Subcutaneous adipose tissue (tissue), 4 donors: Measurements from ENCODE around the gene NAA16. TPM values are rescaled to one million over a fixed set of nuclear protein-coding genes. Genes with fewer than 3 reads are reported as not detected.

Experiments used
- total RNA-seq, 4 donors: library from RNA; depleted of rRNA; stranded (reverse); fragments of >200 nt; gene quantifications; one replicate each; pipeline ENCODE4 v1.1.0, GENCODE V29; 2016
- TF ChIP-seq, protein P1 (sequence below): fragments of 450-650 bp; IDR thresholded peaks from one replicate; pipeline ENCODE4 v1.5.1; 2016; ENCODE audit warnings: low read depth, mild to moderate bottlenecking, control low read depth, antibody characterized with exemption, moderate library complexity

The NAA16 gene
- total RNA-seq, 4 donors from 2014 or later: 15.0 to 26.1 (median 18.5) TPM

DNA sequence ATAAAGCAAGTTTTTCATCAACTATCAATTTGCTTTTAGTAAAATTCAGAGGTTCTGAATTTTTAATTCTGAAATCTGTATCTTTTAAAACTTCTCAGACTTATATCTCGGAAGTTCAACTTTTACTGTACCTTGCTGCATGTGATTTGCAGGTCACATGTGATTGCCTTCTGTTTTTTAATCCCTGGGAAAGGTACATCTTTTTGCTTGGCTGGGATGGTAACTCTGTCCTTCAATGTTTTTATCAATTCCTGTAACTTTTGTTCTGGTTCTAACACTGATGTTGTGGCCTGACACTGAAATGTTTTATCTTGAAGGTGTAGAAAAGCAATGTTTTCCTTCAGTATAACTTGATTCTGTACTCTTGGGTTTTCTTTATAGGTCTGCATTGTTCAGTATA is 16.2 kb upstream of the NAA16 start:
- TF ChIP-seq, protein P1, sequence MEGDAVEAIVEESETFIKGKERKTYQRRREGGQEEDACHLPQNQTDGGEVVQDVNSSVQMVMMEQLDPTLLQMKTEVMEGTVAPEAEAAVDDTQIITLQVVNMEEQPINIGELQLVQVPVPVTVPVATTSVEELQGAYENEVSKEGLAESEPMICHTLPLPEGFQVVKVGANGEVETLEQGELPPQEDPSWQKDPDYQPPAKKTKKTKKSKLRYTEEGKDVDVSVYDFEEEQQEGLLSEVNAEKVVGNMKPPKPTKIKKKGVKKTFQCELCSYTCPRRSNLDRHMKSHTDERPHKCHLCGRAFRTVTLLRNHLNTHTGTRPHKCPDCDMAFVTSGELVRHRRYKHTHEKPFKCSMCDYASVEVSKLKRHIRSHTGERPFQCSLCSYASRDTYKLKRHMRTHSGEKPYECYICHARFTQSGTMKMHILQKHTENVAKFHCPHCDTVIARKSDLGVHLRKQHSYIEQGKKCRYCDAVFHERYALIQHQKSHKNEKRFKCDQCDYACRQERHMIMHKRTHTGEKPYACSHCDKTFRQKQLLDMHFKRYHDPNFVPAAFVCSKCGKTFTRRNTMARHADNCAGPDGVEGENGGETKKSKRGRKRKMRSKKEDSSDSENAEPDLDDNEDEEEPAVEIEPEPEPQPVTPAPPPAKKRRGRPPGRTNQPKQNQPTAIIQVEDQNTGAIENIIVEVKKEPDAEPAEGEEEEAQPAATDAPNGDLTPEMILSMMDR: no peak

DNA sequence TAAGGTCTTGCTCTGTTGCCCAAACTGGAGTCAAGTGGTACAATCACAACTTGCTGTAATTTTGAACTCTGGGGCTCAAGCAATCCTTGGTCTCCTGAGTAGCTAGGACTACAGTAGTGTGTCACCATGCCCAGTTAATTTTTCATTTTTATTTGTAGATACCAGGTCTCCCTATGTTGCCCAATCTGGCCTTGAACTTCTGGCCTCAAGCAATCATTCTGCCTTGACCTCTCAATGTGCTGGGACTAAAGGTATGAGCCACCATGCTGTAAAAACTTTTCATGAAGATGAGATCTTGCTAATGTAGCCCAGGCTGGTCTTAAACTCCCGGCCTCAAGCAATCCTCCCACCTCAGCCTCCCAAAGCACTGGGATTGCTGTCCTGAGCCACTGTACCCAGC is 15.1 kb upstream of the NAA16 start:
- TF ChIP-seq, protein P1: no peak

DNA sequence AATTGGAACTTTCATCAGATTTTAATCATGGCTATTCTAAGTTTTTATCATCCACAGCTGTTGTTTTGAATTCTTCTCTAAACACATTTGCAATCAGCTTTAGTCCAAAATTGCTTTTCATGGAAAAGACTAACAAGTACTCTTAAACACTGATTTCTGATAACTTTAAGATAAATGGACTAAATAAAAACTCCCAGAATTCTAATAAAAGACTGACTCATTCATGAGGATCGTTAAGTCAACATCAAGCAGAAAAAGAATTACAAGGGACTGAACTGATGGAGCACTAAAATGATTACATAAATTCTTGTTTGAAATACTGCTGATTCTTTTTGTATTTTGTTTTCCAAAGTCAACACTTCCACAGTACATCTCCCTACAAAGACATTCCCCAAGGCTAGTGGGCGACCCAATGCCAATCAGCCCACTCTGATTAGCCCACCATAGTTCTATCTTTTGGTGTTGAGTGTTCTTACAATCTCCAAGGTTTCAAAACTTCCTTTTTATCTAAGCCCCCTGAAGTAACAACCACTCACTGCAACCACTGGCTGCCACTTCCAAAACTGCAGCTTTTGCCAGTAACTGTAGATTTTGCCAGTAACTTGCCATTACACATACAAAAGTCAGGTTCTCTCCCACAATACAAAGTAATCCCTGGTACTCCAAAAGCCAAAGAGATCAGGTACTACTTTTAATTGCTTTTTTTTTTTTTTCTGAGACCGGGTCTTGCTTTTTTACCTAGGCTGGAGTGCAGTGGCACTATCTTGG is 14.0 kb upstream of the NAA16 start:
- TF ChIP-seq, protein P1: no peak

DNA sequence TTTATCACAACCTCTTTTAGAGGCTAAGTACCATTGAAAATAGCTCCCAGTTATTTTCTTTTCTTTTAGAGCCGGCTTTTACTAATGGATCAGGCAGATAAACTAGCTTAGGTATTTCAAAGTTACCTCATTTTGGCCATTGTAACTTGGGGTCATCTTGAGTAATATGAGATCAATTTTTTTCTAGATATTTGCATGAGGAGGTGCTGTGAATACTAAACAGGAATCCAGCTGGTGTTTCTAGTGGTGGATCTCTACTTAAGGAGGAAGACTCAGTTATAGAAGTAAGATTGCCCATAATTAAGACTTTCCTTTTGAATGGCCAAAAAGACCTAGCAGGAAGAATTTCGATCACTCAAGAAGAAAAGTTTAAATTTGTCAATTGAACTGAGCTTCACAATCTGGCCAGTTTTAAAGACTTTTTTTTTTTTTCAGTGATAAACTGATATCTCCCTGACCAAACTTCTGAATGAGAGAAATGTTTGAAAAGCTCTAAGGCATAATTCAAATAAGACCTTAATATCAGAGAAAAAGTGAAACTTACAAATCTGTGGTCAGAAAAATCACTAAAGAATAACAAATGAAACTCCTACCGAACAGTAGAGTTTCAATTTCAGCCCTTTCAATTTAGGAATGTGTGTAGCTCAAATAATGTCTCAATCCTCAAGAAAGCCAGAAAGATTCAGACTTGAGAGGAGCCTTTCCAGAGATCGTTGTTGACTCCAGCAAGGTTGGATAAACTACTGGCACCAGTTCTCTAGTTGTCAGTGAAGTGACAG is 11.6 kb upstream of the NAA16 start:
- TF ChIP-seq, protein P1: no peak

DNA sequence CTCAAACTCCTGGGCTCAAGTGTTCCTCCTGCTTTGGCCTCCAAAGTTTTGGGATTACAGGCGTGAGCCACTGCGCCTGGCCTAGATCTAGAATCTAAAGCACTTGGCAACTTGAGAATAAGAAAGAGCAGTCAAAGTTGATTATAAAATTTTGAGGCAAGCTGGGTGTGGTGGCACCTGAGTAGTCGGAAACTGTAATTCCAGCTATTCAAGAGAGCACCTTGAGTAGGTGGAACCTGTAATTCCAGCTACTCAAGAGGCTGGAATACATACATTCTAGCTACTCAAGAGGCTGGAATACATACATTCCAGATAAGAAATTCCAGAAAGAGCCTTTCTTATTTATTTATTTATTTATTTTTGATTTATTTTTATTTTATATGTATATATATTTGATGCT is 8.3 kb upstream of the NAA16 start:
- TF ChIP-seq, protein P1: no peak

DNA sequence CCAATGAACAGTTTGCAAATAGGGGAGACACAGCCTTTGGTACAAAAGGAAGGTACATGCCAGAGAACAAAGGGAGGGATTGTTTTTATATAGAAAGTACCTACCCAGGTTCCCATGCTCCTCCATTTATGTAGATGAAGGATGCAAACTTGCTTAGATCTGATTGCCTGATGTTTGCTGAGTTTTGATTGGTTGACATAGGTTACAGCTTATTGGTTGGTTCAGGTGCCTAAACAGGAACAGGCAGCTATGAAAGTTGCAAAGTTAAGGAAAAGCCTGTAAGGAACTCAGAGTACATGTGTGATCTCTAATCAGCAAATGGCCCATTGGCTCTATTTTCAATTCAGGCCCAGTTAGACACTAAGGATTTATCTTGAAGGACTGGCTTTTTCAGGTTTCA is 6.5 kb upstream of the NAA16 start:
- TF ChIP-seq, protein P1: no peak
